ENCODE results near the gene ARHGAP45. TPM values are rescaled to one million over a fixed set of nuclear protein-coding genes. Genes with fewer than 3 reads are reported as not detected.

The ARHGAP45 gene
- total RNA-seq, 1 donor from 2014 or later, result 3.0 TPM

- H2AFZ ChIP-seq (ENCODE audit: low read depth, low read length), result no peak overlapping the region
- no peak overlapping the region for H3K4me2 ChIP-seq (ENCODE audit: low read length)
- no peak overlapping the region for H3K4me3 ChIP-seq (ENCODE audit: insufficient read depth, low read depth, low read length)
- H3K9ac ChIP-seq (ENCODE audit: low read length), result no peak overlapping the region
- Mint-ChIP-seq H3K9me3 (ENCODE audit: unreplicated experiment) (no peaks in the 10 kb centered on the region), H3K27me3 (ENCODE audit: low read depth, unreplicated experiment) (peaks cover 22% of the 10 kb centered on the region), H3K4me1 (ENCODE audit: low read depth, unreplicated experiment) (peaks cover 3% of the 10 kb centered on the region), H3K4me3 (ENCODE audit: unreplicated experiment) (peak overlapping the region; percentile 20), H3K36me3 (ENCODE audit: low read depth, unreplicated experiment) (no peaks in the 10 kb centered on the region), H3K27ac (ENCODE audit: unreplicated experiment) (no peak overlapping the region)
- TF ChIP-seq EZH2 (IDR thresholded peaks at IDR 0.05; ENCODE audit: insufficient read depth, low read length) (no peak), CTCF (IDR thresholded peaks at IDR 0.05; ENCODE audit: insufficient read depth, low read depth, low read length) (no peak)
- peaks cover 9% of the 10 kb centered on the region for H4K20me1 ChIP-seq (ENCODE audit: insufficient read depth, low read length)
- peaks cover 3% of the 10 kb centered on the region for H3K4me1 ChIP-seq (ENCODE audit: insufficient read depth, low read length)
- FAIRE-seq, result no peak
- no peaks in the 10 kb centered on the region for H3K36me3 ChIP-seq (ENCODE audit: insufficient read depth, low read length)
- no peaks in the 10 kb centered on the region for H3K79me2 ChIP-seq (ENCODE audit: insufficient read depth, low read length)
- H3K9me3 ChIP-seq (ENCODE audit: insufficient read depth, low read depth, low read length), result no peaks in the 10 kb centered on the region
- H3K27me3 ChIP-seq (ENCODE audit: insufficient read depth, low read length), result peaks cover 21% of the 10 kb centered on the region
- no peak overlapping the region for H3K27ac ChIP-seq (ENCODE audit: low read depth, low read length)
- no peak for DNase-seq (ENCODE audit: low read depth)
These were observed 1.3 kb upstream of the ARHGAP45 start for GRCh38 chr19:1065606-1066109.

DNA sequence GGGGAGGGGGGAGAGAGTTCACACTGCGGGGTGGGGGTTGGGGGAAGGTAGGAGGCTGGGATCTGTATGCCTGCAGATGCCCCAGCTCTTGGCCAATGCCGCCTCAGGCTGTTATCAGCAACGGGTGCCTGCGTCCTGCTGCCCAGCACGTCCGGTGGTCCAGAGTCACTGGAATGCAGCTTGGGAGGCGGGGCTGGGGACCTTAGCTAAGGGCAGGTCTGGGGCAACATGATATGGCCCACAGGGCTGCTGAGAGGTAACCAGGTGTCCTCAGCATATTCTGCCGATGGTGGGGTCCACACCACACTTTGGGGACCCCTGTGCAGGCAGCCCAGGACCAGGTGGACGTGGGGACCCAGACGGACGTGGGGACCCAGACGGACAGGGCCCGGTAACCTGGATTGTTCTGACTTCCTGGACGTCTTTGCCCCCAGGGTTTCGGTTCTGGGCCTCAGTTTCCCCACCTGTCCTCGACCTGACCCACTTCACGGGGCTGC, 668 bp upstream of the ARHGAP45 start:
- Mint-ChIP-seq H3K4me1 (ENCODE audit: low read depth, unreplicated experiment) (peaks cover 3% of the 10 kb centered on the region), H3K27me3 (ENCODE audit: low read depth, unreplicated experiment) (peaks cover 22% of the 10 kb centered on the region), H3K36me3 (ENCODE audit: low read depth, unreplicated experiment) (no peaks in the 10 kb centered on the region), H3K9me3 (ENCODE audit: unreplicated experiment) (no peaks in the 10 kb centered on the region), H3K27ac (ENCODE audit: unreplicated experiment) (no peak overlapping the region), H3K4me3 (ENCODE audit: unreplicated experiment) (no peak overlapping the region)
- Histone ChIP-seq H3K79me2 (ENCODE audit: insufficient read depth, low read length) (no peaks in the 10 kb centered on the region), H3K9me3 (ENCODE audit: insufficient read depth, low read depth, low read length) (no peaks in the 10 kb centered on the region), H3K36me3 (ENCODE audit: insufficient read depth, low read length) (no peaks in the 10 kb centered on the region), H3K4me1 (ENCODE audit: insufficient read depth, low read length) (peaks cover 3% of the 10 kb centered on the region), H3K4me2 (ENCODE audit: low read length) (no peak overlapping the region), H2AFZ (ENCODE audit: low read depth, low read length) (no peak overlapping the region), H3K27ac (ENCODE audit: low read depth, low read length) (no peak overlapping the region), H3K4me3 (ENCODE audit: insufficient read depth, low read depth, low read length) (no peak overlapping the region), H3K9ac (ENCODE audit: low read length) (no peak overlapping the region), H3K27me3 (ENCODE audit: insufficient read depth, low read length) (peaks cover 27% of the 10 kb centered on the region), H4K20me1 (ENCODE audit: insufficient read depth, low read length) (peaks cover 9% of the 10 kb centered on the region)
- no peak for DNase-seq (ENCODE audit: low read depth)
- FAIRE-seq, result no peak
- TF ChIP-seq CTCF (IDR thresholded peaks at IDR 0.05; ENCODE audit: insufficient read depth, low read depth, low read length) (no peak), EZH2 (IDR thresholded peaks at IDR 0.05; ENCODE audit: insufficient read depth, low read length) (no peak)

DNA sequence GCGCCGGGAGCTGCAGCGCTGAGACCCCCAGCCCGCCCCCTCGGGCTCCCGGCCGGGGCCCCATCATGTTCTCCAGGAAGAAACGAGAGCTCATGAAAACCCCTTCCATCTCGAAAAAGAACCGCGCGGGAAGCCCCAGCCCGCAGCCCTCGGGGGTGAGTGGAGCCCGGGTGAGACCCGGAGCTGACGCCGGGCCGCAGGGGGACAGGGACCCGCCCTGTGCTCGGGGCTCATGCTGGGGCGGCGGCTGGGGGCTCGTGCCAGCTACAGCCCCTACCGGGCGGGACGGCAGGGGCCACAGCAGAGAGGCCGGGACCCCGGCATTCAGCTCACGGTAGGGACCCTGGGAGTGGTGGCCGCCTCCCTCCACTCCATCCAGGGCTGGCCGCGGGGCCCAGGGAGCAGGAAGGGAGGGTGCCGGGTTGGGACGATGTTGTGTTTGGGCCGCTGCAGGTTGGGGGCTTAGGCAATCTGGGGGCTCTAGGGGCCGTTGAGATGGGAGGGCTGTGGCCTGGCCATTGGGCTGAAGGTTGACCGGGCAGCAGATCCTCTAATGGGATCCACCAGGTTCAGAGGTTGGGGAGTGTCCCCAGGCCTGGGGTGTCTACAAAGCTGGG, 482 bp downstream of the ARHGAP45 start:
- no peak overlapping the region for H3K9ac ChIP-seq (ENCODE audit: low read length)
- Mint-ChIP-seq H3K9me3 (ENCODE audit: unreplicated experiment) (no peaks in the 10 kb centered on the region), H3K4me3 (ENCODE audit: unreplicated experiment) (no peak overlapping the region), H3K27ac (ENCODE audit: unreplicated experiment) (no peak overlapping the region), H3K4me1 (ENCODE audit: low read depth, unreplicated experiment) (peaks cover 3% of the 10 kb centered on the region), H3K36me3 (ENCODE audit: low read depth, unreplicated experiment) (peaks cover 2% of the 10 kb centered on the region), H3K27me3 (ENCODE audit: low read depth, unreplicated experiment) (peaks cover 28% of the 10 kb centered on the region)
- peak overlapping the region; percentile 23 for H3K4me3 ChIP-seq (ENCODE audit: insufficient read depth, low read depth, low read length)
- H3K36me3 ChIP-seq (ENCODE audit: insufficient read depth, low read length), result no peaks in the 10 kb centered on the region
- DNase-seq (ENCODE audit: low read depth), result no peak
- FAIRE-seq, result no peak
- H4K20me1 ChIP-seq (ENCODE audit: insufficient read depth, low read length), result peaks cover 9% of the 10 kb centered on the region
- no peak overlapping the region for H2AFZ ChIP-seq (ENCODE audit: low read depth, low read length)
- no peaks in the 10 kb centered on the region for H3K79me2 ChIP-seq (ENCODE audit: insufficient read depth, low read length)
- H3K4me2 ChIP-seq (ENCODE audit: low read length), result peak overlapping the region; percentile 54
- H3K9me3 ChIP-seq (ENCODE audit: insufficient read depth, low read depth, low read length), result no peaks in the 10 kb centered on the region
- H3K27ac ChIP-seq (ENCODE audit: low read depth, low read length), result no peak overlapping the region
- H3K27me3 ChIP-seq (ENCODE audit: insufficient read depth, low read length), result peaks cover 33% of the 10 kb centered on the region
- TF ChIP-seq CTCF (IDR thresholded peaks at IDR 0.05; ENCODE audit: insufficient read depth, low read depth, low read length), result no peak
- peak; percentile 86 for TF ChIP-seq EZH2 (IDR thresholded peaks at IDR 0.05; ENCODE audit: insufficient read depth, low read length)
- H3K4me1 ChIP-seq (ENCODE audit: insufficient read depth, low read length), result peaks cover 3% of the 10 kb centered on the region

All from astrocyte (in vitro differentiated cells and primary cell).